Ishikawa (cell line): Measurements from ENCODE around the gene BHLHE41.

Experiments
- CEBPB ChIP-seq: IDR thresholded peaks from 2 replicates; pipeline ENCODE4 v1.6.1; 2012
- CREB1 ChIP-seq: IDR thresholded peaks from 2 replicates; pipeline ENCODE4 v1.6.1; 2012; ENCODE audit warnings: low read depth
- EGR1 ChIP-seq: IDR thresholded peaks from 2 replicates; pipeline ENCODE4 v1.6.1; 2012
- EP300 ChIP-seq: IDR thresholded peaks from 2 replicates; pipeline ENCODE4 v1.6.1; 2012; ENCODE audit warnings: borderline replicate concordance
- FOXM1 ChIP-seq: IDR thresholded peaks from 2 replicates; pipeline ENCODE4 v1.6.1; 2012; ENCODE audit warnings: low read depth, borderline replicate concordance
- MAX ChIP-seq: IDR thresholded peaks from 2 replicates; pipeline ENCODE4 v1.6.1; 2012
- NFIC ChIP-seq: IDR thresholded peaks from 2 replicates; pipeline ENCODE4 v1.6.1; 2012
- RAD21 ChIP-seq: IDR thresholded peaks from 2 replicates; pipeline ENCODE4 v1.6.1; 2012; ENCODE audit warnings: low read depth
- REST ChIP-seq: IDR thresholded peaks from 2 replicates; pipeline ENCODE4 v1.6.1; 2012; ENCODE audit warnings: low read depth, mild to moderate bottlenecking
- TAF1 ChIP-seq: IDR thresholded peaks from 2 replicates; pipeline ENCODE4 v1.6.1; 2012; ENCODE audit warnings: low read depth, mild to moderate bottlenecking
- TCF12 ChIP-seq: IDR thresholded peaks from 2 replicates; pipeline ENCODE4 v1.6.1; 2012; ENCODE audit warnings: low read depth
- TEAD4 ChIP-seq: IDR thresholded peaks from 2 replicates; pipeline ENCODE4 v1.6.1; 2012
- USF1 ChIP-seq: IDR thresholded peaks from 2 replicates; pipeline ENCODE4 v1.6.1; 2012
- YY1 ChIP-seq: IDR thresholded peaks from 2 replicates; pipeline ENCODE4 v1.6.1; 2012; ENCODE audit warnings: low read depth
- ZBTB7A ChIP-seq: IDR thresholded peaks from 2 replicates; pipeline ENCODE4 v1.6.1; 2012; ENCODE audit warnings: low read depth

BHLHE41 gene

GRCh38 chr12:26118308-26118707 lies 6.5 kb downstream of the BHLHE41 start:
- TF ChIP-seq TCF12 (no peak), ZBTB7A (no peak), TAF1 (no peak), MAX (no peak), EGR1 (no peak), CREB1 (no peak), USF1 (no peak), CEBPB (no peak), REST (no peak)

GRCh38 chr12:26116829-26117715 lies 7.8 kb downstream of the BHLHE41 start:
- TF ChIP-seq MAX (no peak), TAF1 (no peak), CREB1 (no peak), RAD21 (no peak), EP300 (no peak), TEAD4 (no peak), NFIC (no peak), ZBTB7A (no peak), TCF12 (no peak), YY1 (no peak), EGR1 (no peak), CEBPB (no peak), REST (no peak), FOXM1 (no peak), USF1 (no peak)

GRCh38 chr12:26114720-26115401 lies 10.0 kb downstream of the BHLHE41 start:
- TF ChIP-seq YY1, result no peak
- TF ChIP-seq NFIC, result no peak
- TF ChIP-seq ZBTB7A, result no peak
- no peak for TF ChIP-seq TCF12
- TF ChIP-seq TEAD4, result no peak
- no peak for TF ChIP-seq FOXM1
- TF ChIP-seq TAF1, result no peak
- TF ChIP-seq CEBPB, result no peak
- no peak for TF ChIP-seq MAX
- no peak for TF ChIP-seq CREB1
- TF ChIP-seq RAD21, result no peak
- no peak for TF ChIP-seq REST
- TF ChIP-seq EP300, result no peak
- TF ChIP-seq USF1, result no peak
- TF ChIP-seq EGR1, result no peak
